ENCODE results near the gene LGMN. TPM values are rescaled to one million over a fixed set of nuclear protein-coding genes. Genes with fewer than 3 reads are reported as not detected.
"Not testable (repeated sequence)": the region's sequence is repeated elsewhere in the genome, so short reads cannot be mapped to it uniquely, and the experiment has no call there.

Gene LGMN
- total RNA-seq, 4 donors from 2014 or later: 226 to 405 (median 297) TPM

DNA sequence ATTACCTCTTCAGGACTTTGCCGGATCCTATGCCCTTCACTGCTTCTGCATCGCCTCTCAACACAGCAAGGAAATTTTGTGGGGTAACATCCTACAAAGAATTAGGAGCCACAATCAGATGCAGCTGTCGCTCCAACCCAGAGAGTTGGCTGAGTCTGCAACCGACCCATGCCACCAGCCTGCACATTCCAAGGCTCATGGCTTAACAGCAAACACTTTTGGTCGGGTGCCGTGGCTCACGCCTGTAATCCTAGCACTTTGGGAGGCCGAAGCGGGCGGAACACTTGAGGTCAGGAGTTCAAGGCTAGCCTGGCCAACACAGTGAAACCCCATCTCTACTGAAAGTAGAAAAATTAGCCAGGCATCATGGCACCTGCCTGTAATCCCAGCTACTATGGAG lies 32.3 kb downstream of the LGMN start:
- peaks cover 7 to 10% of the 10 kb centered on the region in 2 donors for H3K36me3 ChIP-seq
- no peak for TF ChIP-seq POLR2A (IDR thresholded peaks at IDR 0.05)
- TF ChIP-seq, protein P1, sequence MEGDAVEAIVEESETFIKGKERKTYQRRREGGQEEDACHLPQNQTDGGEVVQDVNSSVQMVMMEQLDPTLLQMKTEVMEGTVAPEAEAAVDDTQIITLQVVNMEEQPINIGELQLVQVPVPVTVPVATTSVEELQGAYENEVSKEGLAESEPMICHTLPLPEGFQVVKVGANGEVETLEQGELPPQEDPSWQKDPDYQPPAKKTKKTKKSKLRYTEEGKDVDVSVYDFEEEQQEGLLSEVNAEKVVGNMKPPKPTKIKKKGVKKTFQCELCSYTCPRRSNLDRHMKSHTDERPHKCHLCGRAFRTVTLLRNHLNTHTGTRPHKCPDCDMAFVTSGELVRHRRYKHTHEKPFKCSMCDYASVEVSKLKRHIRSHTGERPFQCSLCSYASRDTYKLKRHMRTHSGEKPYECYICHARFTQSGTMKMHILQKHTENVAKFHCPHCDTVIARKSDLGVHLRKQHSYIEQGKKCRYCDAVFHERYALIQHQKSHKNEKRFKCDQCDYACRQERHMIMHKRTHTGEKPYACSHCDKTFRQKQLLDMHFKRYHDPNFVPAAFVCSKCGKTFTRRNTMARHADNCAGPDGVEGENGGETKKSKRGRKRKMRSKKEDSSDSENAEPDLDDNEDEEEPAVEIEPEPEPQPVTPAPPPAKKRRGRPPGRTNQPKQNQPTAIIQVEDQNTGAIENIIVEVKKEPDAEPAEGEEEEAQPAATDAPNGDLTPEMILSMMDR (IDR thresholded peaks at IDR 0.05): no peak
- peak overlapping the region in 1 of 3 donors; percentile 50 for H3K27ac ChIP-seq
- H3K4me3 ChIP-seq (replicated peaks in 1 of 3): no peak overlapping the region
- 96% methylated on average over 10 of the region's 10 CpGs for WGBS, 2 donors
- no peaks in the 10 kb centered on the region for H3K9me3 ChIP-seq
- DNase-seq: no peak
- peaks cover 33 to 42% of the 10 kb centered on the region in 2 donors for H3K4me1 ChIP-seq
- intact Hi-C loops (cut with DNase I): no loop called here
- no peaks in the 10 kb centered on the region for H3K27me3 ChIP-seq

DNA sequence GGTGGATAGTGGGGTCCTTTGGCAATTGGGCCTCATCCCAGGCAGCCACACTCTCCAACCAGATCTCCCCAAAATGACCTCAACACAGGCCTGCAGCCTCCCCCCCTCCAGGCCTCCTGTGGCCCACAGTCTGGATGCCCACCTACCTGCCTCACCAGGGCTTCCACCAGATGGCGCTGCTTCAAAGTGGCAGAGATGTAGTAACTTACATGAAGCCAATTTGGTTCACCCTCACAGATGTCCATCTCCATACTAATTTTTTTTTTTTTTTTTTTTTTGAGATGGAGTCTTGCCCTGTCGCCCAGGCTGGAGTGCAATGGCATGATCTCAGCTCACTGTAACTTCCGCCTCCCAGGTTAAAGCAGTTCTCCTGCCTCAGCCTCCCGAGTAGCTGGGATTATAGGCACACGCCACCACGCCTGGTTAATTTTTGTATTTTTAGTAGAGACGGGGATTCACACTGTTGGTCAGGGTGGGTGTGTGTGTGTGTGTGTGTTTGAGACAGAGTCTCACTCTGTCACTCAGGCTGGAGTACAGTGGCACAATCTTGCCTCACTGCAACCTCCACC lies 33.6 kb downstream of the LGMN start:
- 71 to 77% methylated on average over 7 of the region's 7 CpGs for WGBS, 2 donors
- H3K27me3 ChIP-seq; H3K9me3 ChIP-seq; H3K4me3 ChIP-seq (replicated peaks in 1 of 3): not testable (repeated sequence)
- TF ChIP-seq, protein P1 (IDR thresholded peaks at IDR 0.05): peak; percentile 32 to 73 (median 65)
- Histone ChIP-seq H3K27ac (peak overlapping the region in 1 of 3 donors; percentile 50), H3K36me3 (peaks cover 13 to 23% of the 10 kb centered on the region in 2 donors), H3K4me1 (peaks cover 20 to 29% of the 10 kb centered on the region in 2 donors)
- DNase-seq: peak; percentile 83 to 87
- intact Hi-C loops (cut with DNase I): loop anchor here (2.0 kb wide), 1 partner anchor 70 kb away; no protein-coding TSS in a partner anchor

DNA sequence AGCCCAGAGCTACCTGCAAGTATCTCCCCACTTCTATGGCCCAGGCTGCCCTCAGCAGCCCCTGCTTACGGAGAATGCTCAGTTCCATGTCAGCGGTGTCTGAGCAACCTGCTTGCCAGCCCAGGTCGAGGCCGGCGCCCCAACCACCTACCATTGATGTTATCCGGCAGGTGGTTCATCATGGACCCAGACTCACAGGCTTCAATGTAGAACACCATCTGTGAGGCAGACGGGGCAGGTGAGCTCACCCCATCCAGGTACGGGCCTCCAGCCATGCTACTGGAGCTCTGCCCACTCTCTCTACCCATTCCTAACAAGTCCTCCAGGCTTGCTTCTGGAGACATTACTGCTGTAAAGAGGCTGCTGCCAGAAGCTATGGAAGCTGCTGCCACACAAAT lies 35.8 kb downstream of the LGMN start:
- WGBS, 2 donors: 94 to 96% methylated on average over 7 to 8 of the region's 8 CpGs
- Histone ChIP-seq H3K9me3 (no peaks in the 10 kb centered on the region), H3K4me3 (replicated peaks in 1 of 3) (no peak overlapping the region), H3K27me3 (no peaks in the 10 kb centered on the region), H3K27ac (no peak overlapping the region), H3K4me1 (peaks cover 19 to 21% of the 10 kb centered on the region in 2 donors), H3K36me3 (peaks cover 13 to 23% of the 10 kb centered on the region in 2 donors)
- TF ChIP-seq, protein P1 (IDR thresholded peaks at IDR 0.05): no peak
- TF ChIP-seq POLR2A (IDR thresholded peaks at IDR 0.05): no peak
- intact Hi-C loops (cut with DNase I): no loop called here
- DNase-seq: no peak

DNA sequence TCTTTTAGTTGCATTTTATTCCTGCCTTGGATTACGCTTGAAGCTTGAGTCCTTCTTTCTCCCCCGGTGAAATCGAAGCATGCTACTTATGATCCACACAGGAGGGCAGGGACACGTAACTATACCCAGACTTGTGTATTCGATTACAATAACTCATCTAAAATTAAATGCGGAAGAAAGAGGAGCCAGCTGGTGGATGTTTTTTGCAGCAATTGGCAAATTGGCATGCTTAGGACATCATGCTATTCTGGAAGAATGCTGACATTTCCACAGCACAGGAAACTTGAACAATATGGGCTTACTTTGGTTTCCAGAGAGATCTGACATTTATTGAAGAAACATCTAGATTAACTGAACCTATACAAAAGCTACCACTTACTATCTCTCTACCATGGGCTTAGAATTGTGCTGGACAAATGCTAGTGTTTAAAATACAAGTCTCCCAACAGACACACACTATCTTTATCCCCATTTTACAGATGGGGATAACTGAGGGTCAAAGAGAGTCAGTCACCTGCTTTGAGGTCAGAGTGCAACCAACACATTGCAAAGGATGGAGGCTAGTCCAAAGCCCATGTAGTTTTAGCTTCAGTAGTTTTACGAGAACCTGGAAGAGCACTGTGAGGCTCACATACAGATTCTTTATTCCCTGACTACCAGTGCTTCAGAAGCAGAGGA lies 36.3 kb downstream of the LGMN start:
- peak overlapping the region in 1 of 3 donors; percentile 7 for H3K27ac ChIP-seq
- no peak overlapping the region for H3K4me3 ChIP-seq (replicated peaks in 1 of 3)
- peaks cover 13 to 23% of the 10 kb centered on the region in 2 donors for H3K36me3 ChIP-seq
- H3K4me1 ChIP-seq: peaks cover 19 to 21% of the 10 kb centered on the region in 2 donors
- intact Hi-C loops (cut with DNase I): no loop called here
- no peaks in the 10 kb centered on the region for H3K27me3 ChIP-seq
- WGBS, 2 donors: 89 to 92% methylated on average over 7 of the region's 7 CpGs
- no peaks in the 10 kb centered on the region for H3K9me3 ChIP-seq
- DNase-seq: no peak
- TF ChIP-seq, protein P1 (IDR thresholded peaks at IDR 0.05): no peak
- no peak for TF ChIP-seq POLR2A (IDR thresholded peaks at IDR 0.05)

DNA sequence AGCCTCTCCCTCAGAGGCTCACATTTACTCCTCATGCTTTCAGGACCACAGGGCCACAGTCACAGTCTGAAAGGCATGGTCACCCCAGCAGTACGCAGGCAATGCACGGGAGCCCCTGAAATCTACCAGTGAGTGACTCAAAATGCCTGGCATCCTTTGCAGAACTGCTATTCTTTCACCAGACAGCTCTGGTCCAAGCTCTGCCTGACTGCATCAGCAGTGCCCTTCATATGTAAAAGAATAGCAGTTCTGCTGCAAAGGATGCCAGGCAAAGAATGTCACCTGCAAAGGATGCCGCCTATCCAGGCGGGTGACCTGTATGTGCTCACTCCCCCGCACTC lies 38.5 kb downstream of the LGMN start:
- TF ChIP-seq, protein P1 (IDR thresholded peaks at IDR 0.05): no peak
- no peak for TF ChIP-seq POLR2A (IDR thresholded peaks at IDR 0.05)
- no peaks in the 10 kb centered on the region for H3K27me3 ChIP-seq
- WGBS, 2 donors: 97 to 98% methylated on average over 5 of the region's 5 CpGs
- H3K27ac ChIP-seq: peak overlapping the region in 2 of 3 donors; percentile 55 to 93
- no peaks in the 10 kb centered on the region for H3K9me3 ChIP-seq
- no peak for DNase-seq
- intact Hi-C loops (cut with DNase I): no loop called here
- H3K4me1 ChIP-seq: peaks cover 11 to 13% of the 10 kb centered on the region in 2 donors
- no peak overlapping the region for H3K4me3 ChIP-seq (replicated peaks in 1 of 3)
- H3K36me3 ChIP-seq: peaks cover 23 to 27% of the 10 kb centered on the region in 2 donors
